H1 (cell line): ENCODE results near the gene WWC2. TPM values are rescaled to one million over a fixed set of nuclear protein-coding genes. Genes with fewer than 3 reads are reported as not detected.
A peak's percentile ranks its signal among the peaks of the same experiment; 100 is the strongest.

Experiments used
- BCL11A ChIP-seq, 2 experiments: IDR thresholded peaks; one replicate each; pipeline ENCODE4 v1.6.1; 2011; ENCODE audit warnings: low read depth in 2 of 2, low read length in 2 of 2, mild to moderate bottlenecking in 2 of 2
- POLR2A ChIP-seq, 2 experiments: IDR thresholded peaks; 1 replicate in 1 of 2; 2 replicates in 1 of 2; pipeline ENCODE4 v1.6.1; 2011; ENCODE audit warnings: low read depth in 2 of 2, low read length in 2 of 2, mild to moderate bottlenecking in 2 of 2; ENCODE audit errors: control extremely low read depth in 1 of 2
- polyA plus RNA-seq, 7 experiments: library from polyadenylated mRNA; depleted of rRNA in 3 of 7; stranded (reverse) in 5 of 7; unstranded in 2 of 7; fragments of >200 nt in 5 of 7; fragments of 200-250 nt in 2 of 7; gene quantifications; 1 replicate in 5 of 7; 2 replicates in 1 of 7; 4 replicates in 1 of 7; pipeline versions ENCODE4 v1.2.1 to v1.2.3, GENCODE V29; 2011 to 2013; ENCODE audit warnings: missing spikeins in 2 of 7, mixed read lengths in 2 of 7
- total RNA-seq: library from RNA; stranded (reverse); fragmentation: NEBNext Ultra II Directional; extraction: Animal tissue kit (Norgen Biotek cat#: 25700); gene quantifications from 2 replicates; pipeline ENCODE4 v1.2.1, GENCODE V29; 2021
- TF ChIP-seq, protein P1 (sequence below): fragments of 300-600 bp; sonication (generic); IDR thresholded peaks from 2 replicates; pipeline ENCODE4 v1.7.1; 2012; ENCODE audit warnings: low read length, moderate library complexity, mild to moderate bottlenecking, inconsistent platforms; ENCODE audit not compliant: insufficient replicate concordance
- TF ChIP-seq, protein P2 (sequence below): IDR thresholded peaks from 2 replicates; pipeline ENCODE4 v1.6.1; 2012; ENCODE audit warnings: inconsistent platforms

The WWC2 gene
- total and polyA plus RNA-seq, 2 of the 8 experiments (the other 6 are each of a cell fraction or from before 2014, with no cell fraction given) = 17.6 to 135 TPM

DNA sequence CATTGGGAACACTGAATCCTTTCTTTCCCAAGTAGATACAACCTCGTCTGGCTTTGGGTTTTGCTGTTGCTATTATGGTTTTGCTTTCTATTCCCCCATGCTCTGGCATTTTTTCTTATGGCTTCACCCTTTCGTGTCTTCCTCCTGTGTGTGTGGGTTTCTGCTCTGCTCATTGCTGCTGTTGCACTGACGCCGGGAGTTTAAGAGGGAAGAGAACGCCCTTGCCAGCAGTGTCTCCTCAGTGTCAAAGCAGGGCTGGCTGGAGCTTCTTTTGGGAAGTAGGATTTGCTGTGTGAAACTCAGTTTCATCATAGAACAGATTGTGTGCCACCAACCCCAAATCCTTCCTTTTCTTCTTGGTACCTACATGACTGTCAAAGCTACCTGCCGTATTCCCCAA lies 157.3 kb downstream of the WWC2 start (continued):
- TF ChIP-seq, protein P1, sequence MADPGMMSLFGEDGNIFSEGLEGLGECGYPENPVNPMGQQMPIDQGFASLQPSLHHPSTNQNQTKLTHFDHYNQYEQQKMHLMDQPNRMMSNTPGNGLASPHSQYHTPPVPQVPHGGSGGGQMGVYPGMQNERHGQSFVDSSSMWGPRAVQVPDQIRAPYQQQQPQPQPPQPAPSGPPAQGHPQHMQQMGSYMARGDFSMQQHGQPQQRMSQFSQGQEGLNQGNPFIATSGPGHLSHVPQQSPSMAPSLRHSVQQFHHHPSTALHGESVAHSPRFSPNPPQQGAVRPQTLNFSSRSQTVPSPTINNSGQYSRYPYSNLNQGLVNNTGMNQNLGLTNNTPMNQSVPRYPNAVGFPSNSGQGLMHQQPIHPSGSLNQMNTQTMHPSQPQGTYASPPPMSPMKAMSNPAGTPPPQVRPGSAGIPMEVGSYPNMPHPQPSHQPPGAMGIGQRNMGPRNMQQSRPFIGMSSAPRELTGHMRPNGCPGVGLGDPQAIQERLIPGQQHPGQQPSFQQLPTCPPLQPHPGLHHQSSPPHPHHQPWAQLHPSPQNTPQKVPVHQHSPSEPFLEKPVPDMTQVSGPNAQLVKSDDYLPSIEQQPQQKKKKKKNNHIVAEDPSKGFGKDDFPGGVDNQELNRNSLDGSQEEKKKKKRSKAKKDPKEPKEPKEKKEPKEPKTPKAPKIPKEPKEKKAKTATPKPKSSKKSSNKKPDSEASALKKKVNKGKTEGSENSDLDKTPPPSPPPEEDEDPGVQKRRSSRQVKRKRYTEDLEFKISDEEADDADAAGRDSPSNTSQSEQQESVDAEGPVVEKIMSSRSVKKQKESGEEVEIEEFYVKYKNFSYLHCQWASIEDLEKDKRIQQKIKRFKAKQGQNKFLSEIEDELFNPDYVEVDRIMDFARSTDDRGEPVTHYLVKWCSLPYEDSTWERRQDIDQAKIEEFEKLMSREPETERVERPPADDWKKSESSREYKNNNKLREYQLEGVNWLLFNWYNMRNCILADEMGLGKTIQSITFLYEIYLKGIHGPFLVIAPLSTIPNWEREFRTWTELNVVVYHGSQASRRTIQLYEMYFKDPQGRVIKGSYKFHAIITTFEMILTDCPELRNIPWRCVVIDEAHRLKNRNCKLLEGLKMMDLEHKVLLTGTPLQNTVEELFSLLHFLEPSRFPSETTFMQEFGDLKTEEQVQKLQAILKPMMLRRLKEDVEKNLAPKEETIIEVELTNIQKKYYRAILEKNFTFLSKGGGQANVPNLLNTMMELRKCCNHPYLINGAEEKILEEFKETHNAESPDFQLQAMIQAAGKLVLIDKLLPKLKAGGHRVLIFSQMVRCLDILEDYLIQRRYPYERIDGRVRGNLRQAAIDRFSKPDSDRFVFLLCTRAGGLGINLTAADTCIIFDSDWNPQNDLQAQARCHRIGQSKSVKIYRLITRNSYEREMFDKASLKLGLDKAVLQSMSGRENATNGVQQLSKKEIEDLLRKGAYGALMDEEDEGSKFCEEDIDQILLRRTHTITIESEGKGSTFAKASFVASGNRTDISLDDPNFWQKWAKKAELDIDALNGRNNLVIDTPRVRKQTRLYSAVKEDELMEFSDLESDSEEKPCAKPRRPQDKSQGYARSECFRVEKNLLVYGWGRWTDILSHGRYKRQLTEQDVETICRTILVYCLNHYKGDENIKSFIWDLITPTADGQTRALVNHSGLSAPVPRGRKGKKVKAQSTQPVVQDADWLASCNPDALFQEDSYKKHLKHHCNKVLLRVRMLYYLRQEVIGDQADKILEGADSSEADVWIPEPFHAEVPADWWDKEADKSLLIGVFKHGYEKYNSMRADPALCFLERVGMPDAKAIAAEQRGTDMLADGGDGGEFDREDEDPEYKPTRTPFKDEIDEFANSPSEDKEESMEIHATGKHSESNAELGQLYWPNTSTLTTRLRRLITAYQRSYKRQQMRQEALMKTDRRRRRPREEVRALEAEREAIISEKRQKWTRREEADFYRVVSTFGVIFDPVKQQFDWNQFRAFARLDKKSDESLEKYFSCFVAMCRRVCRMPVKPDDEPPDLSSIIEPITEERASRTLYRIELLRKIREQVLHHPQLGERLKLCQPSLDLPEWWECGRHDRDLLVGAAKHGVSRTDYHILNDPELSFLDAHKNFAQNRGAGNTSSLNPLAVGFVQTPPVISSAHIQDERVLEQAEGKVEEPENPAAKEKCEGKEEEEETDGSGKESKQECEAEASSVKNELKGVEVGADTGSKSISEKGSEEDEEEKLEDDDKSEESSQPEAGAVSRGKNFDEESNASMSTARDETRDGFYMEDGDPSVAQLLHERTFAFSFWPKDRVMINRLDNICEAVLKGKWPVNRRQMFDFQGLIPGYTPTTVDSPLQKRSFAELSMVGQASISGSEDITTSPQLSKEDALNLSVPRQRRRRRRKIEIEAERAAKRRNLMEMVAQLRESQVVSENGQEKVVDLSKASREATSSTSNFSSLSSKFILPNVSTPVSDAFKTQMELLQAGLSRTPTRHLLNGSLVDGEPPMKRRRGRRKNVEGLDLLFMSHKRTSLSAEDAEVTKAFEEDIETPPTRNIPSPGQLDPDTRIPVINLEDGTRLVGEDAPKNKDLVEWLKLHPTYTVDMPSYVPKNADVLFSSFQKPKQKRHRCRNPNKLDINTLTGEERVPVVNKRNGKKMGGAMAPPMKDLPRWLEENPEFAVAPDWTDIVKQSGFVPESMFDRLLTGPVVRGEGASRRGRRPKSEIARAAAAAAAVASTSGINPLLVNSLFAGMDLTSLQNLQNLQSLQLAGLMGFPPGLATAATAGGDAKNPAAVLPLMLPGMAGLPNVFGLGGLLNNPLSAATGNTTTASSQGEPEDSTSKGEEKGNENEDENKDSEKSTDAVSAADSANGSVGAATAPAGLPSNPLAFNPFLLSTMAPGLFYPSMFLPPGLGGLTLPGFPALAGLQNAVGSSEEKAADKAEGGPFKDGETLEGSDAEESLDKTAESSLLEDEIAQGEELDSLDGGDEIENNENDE = no peak
- TF ChIP-seq POLR2A (IDR thresholded peaks at IDR 0.05; ENCODE audit: control extremely low read depth in 1 of 2, low read depth in 2 of 2, low read length in 2 of 2) = no peak
- TF ChIP-seq BCL11A (IDR thresholded peaks at IDR 0.05; ENCODE audit: low read depth in 2 of 2, low read length in 2 of 2) = no peak
- TF ChIP-seq, protein P2, sequence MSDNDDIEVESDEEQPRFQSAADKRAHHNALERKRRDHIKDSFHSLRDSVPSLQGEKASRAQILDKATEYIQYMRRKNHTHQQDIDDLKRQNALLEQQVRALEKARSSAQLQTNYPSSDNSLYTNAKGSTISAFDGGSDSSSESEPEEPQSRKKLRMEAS = 0 out of 2 replicates have a peak, but pooled peaks have one; percentile 2
